Right atrium auricular region (tissue), 2 donors: ENCODE data around the gene MAGIX. TPM values are rescaled to one million over a fixed set of nuclear protein-coding genes. Genes with fewer than 3 reads are reported as not detected.
A peak's percentile ranks its signal among the peaks of the same experiment; 100 is the strongest.

Experiments
- DNase-seq: peaks from one replicate; pipeline ENCODE4 v3.0.0-alpha.2; 2019; ENCODE audit warnings: low spot score
- H3K27ac ChIP-seq, 2 donors: fragments of 200-600 bp; sonication (generic); 1 replicate in 1 of 2; 2 replicates in 1 of 2; pipeline ENCODE4 v1.5.1; 2016 to 2019
- H3K27me3 ChIP-seq, 2 donors: fragments of 200-600 bp; sonication (generic); one replicate each; pipeline versions ENCODE4 v1.5.1 to v1.6.0; 2017 to 2019
- H3K36me3 ChIP-seq: fragments of 200-600 bp; sonication (generic); one replicate; pipeline ENCODE4 v1.5.1; 2016
- H3K4me1 ChIP-seq, 2 donors: fragments of 200-600 bp; sonication (generic); one replicate each; pipeline versions ENCODE4 v1.5.1 to v1.6.0; 2017 to 2019
- H3K4me3 ChIP-seq, 2 donors: fragments of 200-600 bp; sonication (generic); 1 replicate in 1 of 2; 2 replicates in 1 of 2; pipeline ENCODE4 v1.5.1; 2017 to 2019; ENCODE audit warnings: mild to moderate bottlenecking in 1 of 2, moderate library complexity in 1 of 2
- H3K9me3 ChIP-seq, 2 donors: fragments of 200-600 bp; sonication (generic); one replicate each; pipeline ENCODE4 v1.5.1; 2019
- total RNA-seq, 2 donors: library from RNA; depleted of rRNA; stranded (reverse); fragments of >200 nt; gene quantifications; one replicate each; pipeline ENCODE4 v1.1.0, GENCODE V29; 2016
- TF ChIP-seq, protein P1 (sequence below), 2 donors: fragments of 200-600 bp; sonication (generic); IDR thresholded peaks; one replicate each; pipeline ENCODE4 v1.5.1; 2019; ENCODE audit warnings: antibody characterized with exemption in 2 of 2

The MAGIX gene
- total RNA-seq, 2 donors from 2014 or later, result 18.9 to 23.4 TPM

DNA sequence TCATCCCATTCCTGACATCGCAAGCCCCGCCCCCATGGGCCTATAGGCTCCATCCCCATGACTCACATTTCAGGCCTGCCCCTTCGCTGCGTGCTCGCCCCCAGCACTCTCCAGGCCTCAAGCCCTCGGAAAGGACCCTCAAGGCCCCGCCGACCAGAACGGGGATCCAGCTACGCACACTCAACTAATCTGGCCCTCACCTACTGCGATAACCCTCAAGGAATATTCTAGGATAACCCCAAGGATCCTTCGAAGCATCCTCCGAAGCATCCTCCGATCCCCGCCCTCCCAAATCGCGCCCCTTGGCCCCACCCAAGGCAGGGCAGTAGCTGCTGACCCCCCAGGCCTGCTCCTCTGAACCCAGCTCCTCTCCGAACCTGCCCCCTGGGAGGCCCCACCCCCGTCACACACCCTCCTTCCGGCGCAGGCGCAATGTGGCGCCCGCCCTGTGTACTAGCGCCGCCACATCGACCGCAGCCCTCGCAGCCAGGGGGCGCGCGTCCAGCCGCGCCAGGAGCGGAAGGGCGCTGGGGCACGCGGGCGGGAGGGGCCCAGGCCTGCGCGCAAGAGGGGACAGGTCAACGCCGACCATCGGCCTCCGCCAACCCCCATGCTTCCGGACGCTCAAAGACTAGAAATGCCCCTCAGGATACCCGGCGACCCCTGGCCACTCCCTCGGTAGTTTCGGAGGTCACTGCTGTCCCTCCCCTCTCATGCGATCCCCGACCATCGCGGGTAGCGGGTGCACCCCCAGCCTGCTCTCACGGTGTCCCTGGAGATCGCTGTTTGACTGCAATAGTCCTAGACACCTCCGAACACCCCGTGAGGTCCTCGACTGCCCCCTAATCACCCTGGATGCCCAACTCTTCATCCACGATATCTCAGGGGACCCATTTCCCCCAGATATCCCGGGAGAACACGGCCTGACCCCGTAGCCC lies 6.4 kb upstream of the MAGIX start:
- peak; percentile 84 for DNase-seq
- Histone ChIP-seq H3K4me3 (peak overlapping the region; percentile 35 to 52), H3K9me3 (no peaks in the 10 kb centered on the region), H3K4me1 (no peaks in the 10 kb centered on the region), H3K27ac (peak overlapping the region; percentile 91 to 94), H3K27me3 (no peaks in the 10 kb centered on the region), H3K36me3 (no peaks in the 10 kb centered on the region)
- TF ChIP-seq, protein P1, sequence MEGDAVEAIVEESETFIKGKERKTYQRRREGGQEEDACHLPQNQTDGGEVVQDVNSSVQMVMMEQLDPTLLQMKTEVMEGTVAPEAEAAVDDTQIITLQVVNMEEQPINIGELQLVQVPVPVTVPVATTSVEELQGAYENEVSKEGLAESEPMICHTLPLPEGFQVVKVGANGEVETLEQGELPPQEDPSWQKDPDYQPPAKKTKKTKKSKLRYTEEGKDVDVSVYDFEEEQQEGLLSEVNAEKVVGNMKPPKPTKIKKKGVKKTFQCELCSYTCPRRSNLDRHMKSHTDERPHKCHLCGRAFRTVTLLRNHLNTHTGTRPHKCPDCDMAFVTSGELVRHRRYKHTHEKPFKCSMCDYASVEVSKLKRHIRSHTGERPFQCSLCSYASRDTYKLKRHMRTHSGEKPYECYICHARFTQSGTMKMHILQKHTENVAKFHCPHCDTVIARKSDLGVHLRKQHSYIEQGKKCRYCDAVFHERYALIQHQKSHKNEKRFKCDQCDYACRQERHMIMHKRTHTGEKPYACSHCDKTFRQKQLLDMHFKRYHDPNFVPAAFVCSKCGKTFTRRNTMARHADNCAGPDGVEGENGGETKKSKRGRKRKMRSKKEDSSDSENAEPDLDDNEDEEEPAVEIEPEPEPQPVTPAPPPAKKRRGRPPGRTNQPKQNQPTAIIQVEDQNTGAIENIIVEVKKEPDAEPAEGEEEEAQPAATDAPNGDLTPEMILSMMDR (IDR thresholded peaks at IDR 0.05), result peak; percentile 43 to 85

DNA sequence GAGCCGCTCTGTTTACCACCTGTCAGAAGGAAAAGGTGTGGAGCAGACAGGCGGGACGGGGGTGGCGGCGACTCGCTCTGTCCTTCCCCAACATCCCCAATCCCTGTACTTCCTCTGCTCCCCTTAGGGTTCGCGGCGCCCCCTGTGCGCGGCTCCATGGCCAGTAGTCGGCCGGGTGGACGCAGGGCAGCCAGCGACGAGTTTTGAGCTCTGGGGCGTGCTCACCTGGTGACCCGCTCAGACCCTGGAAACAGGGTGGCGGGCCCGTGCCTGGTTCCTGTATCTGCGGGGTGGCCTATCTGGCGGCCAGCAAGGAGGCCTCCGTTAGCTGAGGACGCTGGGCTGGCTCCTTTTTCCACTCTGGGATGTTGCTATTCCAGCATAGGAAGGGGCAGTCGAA lies 5.4 kb upstream of the MAGIX start:
- no peak for DNase-seq
- TF ChIP-seq, protein P1 (IDR thresholded peaks at IDR 0.05), result no peak

DNA sequence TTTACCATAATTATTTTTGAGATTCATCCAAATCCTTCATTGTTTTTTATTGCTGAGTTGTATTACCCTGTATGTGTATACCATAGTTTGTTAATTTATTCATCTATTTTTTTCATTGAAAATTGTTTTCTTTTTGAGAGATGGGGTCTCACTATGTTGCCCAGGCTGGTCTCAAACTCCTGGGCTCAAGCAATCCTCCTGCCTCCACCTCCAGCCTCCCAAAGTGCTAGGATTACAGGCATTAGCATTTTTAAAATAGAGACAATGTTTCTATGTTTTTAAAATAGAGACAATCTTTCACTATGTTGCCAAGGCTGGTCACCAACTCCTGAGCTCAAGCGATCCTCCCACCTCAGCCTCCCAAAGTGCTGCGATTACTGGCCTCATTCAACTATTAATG lies 1.6 kb upstream of the MAGIX start:
- H3K27ac ChIP-seq, result no peak overlapping the region
- no peaks in the 10 kb centered on the region for H3K27me3 ChIP-seq
- H3K9me3 ChIP-seq, result no peaks in the 10 kb centered on the region
- no peak for DNase-seq
- no peaks in the 10 kb centered on the region for H3K36me3 ChIP-seq
- H3K4me3 ChIP-seq, result no peak overlapping the region
- H3K4me1 ChIP-seq, result peaks cover 0 to 9% of the 10 kb centered on the region in 2 donors
- TF ChIP-seq, protein P1 (IDR thresholded peaks at IDR 0.05), result no peak

More for the DNA sequence above, 5.4 kb upstream of the MAGIX start:
- no peak overlapping the region for H3K4me3 ChIP-seq
- H3K36me3 ChIP-seq, result no peaks in the 10 kb centered on the region
- H3K9me3 ChIP-seq, result no peaks in the 10 kb centered on the region
- H3K4me1 ChIP-seq, result no peaks in the 10 kb centered on the region
- H3K27ac ChIP-seq, result no peak overlapping the region
- no peaks in the 10 kb centered on the region for H3K27me3 ChIP-seq

DNA sequence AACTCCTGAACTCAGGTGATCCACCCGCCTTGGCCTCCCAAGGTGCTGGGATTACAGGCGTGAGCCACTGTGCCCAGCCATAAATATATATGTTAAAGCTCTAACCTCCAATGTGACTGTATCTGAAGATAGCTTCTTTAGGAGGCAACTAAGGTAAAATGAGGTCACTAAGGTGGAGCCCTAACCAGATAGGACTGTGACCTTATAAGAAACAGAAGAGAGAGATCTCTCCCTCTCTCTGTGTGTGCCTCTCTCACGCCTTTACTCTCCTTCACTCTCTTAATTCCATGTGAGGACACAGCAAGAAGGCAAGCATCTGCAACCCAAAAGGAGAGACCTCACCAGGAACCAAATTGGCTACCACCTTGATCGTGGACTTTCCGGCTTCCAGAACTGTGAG lies 926 bp upstream of the MAGIX start:
- Histone ChIP-seq H3K4me1 (peaks cover 0 to 9% of the 10 kb centered on the region in 2 donors), H3K27me3 (no peaks in the 10 kb centered on the region), H3K27ac (no peak overlapping the region), H3K4me3 (no peak overlapping the region), H3K36me3 (no peaks in the 10 kb centered on the region), H3K9me3 (no peaks in the 10 kb centered on the region)
- TF ChIP-seq, protein P1 (IDR thresholded peaks at IDR 0.05), result no peak
- no peak for DNase-seq

DNA sequence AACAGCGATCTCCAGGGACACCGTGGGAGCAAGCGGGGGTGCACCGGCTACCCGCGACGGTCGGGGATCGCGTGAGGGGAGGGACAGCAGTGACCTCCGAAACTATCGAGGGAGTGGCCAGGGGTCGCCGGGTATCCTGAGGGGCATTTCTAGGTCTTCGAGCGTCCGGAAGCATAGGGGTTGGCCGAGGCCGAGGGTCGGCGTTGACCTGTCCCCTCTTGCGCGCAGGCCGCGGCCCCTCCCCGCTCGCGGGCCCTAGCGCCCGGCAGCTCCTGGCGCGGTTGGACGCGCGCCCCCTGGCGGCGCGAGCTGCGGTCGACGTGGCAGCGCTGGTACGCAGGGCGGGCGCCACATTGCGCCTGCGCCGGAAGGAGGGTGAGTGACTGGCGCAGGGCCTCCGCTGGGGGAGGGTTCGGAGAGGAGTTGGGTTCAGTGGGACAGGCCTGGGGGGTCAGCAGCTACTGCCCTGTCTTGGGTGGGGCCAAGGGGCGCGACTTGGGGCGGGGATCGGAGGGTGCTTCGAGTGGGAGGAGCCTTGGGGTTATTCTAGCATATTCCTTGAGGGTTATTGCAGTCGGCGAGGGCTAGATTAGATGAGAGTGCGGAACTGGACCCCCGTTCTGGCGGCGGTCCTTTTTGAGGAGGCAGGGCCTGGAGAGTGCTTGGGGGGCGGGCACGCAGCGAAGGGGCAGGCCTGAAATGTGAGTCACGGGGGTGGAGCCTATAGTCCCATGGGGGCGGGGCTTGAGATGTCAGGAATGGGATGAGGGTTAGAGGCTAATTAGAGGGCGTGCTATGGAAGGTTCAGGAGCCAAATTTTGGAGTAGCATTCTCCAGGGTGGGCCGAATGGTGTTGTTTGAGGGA lies 1.2 kb downstream of the MAGIX start:
- no peaks in the 10 kb centered on the region for H3K36me3 ChIP-seq
- TF ChIP-seq, protein P1 (IDR thresholded peaks at IDR 0.05), result peak; percentile 72 to 82
- peak overlapping the region; percentile 33 to 45 for H3K4me3 ChIP-seq
- peaks cover 0 to 9% of the 10 kb centered on the region in 2 donors for H3K4me1 ChIP-seq
- peak; percentile 89 for DNase-seq
- no peaks in the 10 kb centered on the region for H3K27me3 ChIP-seq
- no peaks in the 10 kb centered on the region for H3K9me3 ChIP-seq
- H3K27ac ChIP-seq, result peak overlapping the region; percentile 91 to 92
